SU-DHL-6 (cell line): ENCODE results near the gene NXPH4.

Source experiments
- H2AFZ ChIP-seq: fragments of 200-600 bp; sonication (generic); 2 replicates; pipeline ENCODE4 v1.6.1; 2014; ENCODE audit warnings: low read depth, mild to moderate bottlenecking, moderate library complexity, mixed read lengths, antibody characterized with exemption, low read length; ENCODE audit not compliant: severe bottlenecking
- H3F3A ChIP-seq: fragments of 200-600 bp; shearing (Covaris generic); 2 replicates; pipeline ENCODE4 v1.6.0; 2016; ENCODE audit warnings: antibody characterized with exemption, mild to moderate bottlenecking; ENCODE audit not compliant: insufficient read depth
- H3K27ac ChIP-seq: fragments of 200-600 bp; sonication (generic); 2 replicates; pipeline ENCODE4 v1.5.1; 2016; ENCODE audit warnings: low read depth, mild to moderate bottlenecking, low read length, moderate library complexity, mixed read lengths
- H3K27me3 ChIP-seq: fragments of 200-600 bp; sonication (generic), shearing (Covaris generic); 2 replicates; pipeline ENCODE4 v1.6.0; 2014; ENCODE audit warnings: mild to moderate bottlenecking, low read length
- H3K36me3 ChIP-seq: fragments of 200-600 bp; sonication (generic); 2 replicates; pipeline ENCODE4 v1.6.1; 2014; ENCODE audit warnings: mild to moderate bottlenecking, low read length, mixed read lengths
- H3K4me2 ChIP-seq: fragments of 300-600, 200-600 bp; shearing (Covaris generic), sonication (generic); 2 replicates; pipeline ENCODE4 v1.6.0; 2014; ENCODE audit warnings: low read length, low read depth, mild to moderate bottlenecking; ENCODE audit not compliant: poor library complexity, severe bottlenecking
- H3K4me3 ChIP-seq: fragments of 200-600 bp; sonication (generic); 2 replicates; pipeline ENCODE4 v1.5.1; 2014; ENCODE audit warnings: antibody characterized with exemption, low read length, mild to moderate bottlenecking, mixed read lengths; ENCODE audit not compliant: insufficient read depth, poor library complexity, severe bottlenecking
- H3K79me2 ChIP-seq: fragments of 200-600 bp; sonication (generic); 2 replicates; pipeline ENCODE4 v1.6.1; 2014; ENCODE audit warnings: mild to moderate bottlenecking, low read length, moderate library complexity; ENCODE audit not compliant: insufficient read depth
- H3K9ac ChIP-seq: fragments of 200-600 bp; sonication (generic); 2 replicates; pipeline ENCODE4 v1.7.0; 2014; ENCODE audit warnings: mild to moderate bottlenecking, low read length
- H3K9me2 ChIP-seq: fragments of 200-600 bp; sonication (generic); replicated peaks from 2 replicates; pipeline ENCODE4 v1.6.1; 2014; ENCODE audit warnings: low read length; ENCODE audit not compliant: insufficient read depth
- H3K9me3 ChIP-seq: fragments of 200-600 bp; sonication (generic); 2 replicates; pipeline ENCODE4 v1.6.1; 2014; ENCODE audit warnings: low read length, mixed read lengths; ENCODE audit not compliant: insufficient read depth
- H4K20me1 ChIP-seq: fragments of 200-600 bp; sonication (generic); 2 replicates; pipeline ENCODE4 v1.6.1; 2014; ENCODE audit warnings: low read depth, mild to moderate bottlenecking, antibody characterized with exemption, low read length, moderate library complexity, mixed read lengths
- CTCF ChIP-seq: fragments of 200-600 bp; sonication (generic); IDR thresholded peaks from one replicate; pipeline ENCODE4 v1.5.1; 2017; ENCODE audit warnings: antibody characterized with exemption, mild to moderate bottlenecking, low read length, moderate library complexity; ENCODE audit not compliant: insufficient read depth, poor library complexity, severe bottlenecking
- EZH2phosphoT487 ChIP-seq: fragments of 200-600 bp; sonication (generic), shearing (Covaris generic); conservative IDR thresholded peaks from 2 replicates; pipeline ENCODE4 v1.6.1; 2018; ENCODE audit warnings: mild to moderate bottlenecking, antibody characterized with exemption, low read length, moderate library complexity, mixed read lengths

Gene NXPH4

DNA sequence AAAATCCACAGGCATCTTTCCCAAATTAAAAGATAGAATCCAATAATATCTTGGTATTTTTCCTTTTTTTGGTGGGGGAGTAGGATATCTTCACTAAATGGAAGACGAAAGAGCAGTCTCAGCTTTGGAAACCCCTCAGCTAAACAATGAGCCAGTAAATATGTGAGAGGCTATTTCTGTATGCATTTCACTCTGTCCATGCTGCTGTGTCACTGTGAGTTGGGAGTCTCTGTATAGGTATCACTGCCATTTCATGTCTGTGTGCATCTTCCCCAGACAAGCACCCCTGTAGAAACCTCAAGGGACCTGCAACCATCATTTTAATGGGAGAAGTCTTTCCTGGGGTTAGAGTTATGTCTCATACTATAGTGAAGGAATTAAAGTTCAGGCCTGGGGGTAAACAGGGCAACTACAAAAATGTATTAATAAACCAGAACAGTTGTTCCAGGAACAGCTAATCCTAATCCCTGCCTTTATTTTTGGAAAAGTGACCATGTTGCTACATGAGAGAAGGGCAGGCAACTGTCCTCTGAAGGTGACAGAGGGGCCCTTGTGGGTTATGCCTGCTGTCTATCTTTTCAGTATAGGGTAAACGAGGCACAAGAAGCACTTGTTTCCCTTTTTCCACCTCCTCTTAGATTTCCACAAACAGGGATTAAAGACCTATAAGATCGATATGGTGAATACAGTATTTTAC is 45.7 kb downstream of the NXPH4 start:
- H3K36me3 ChIP-seq = peaks cover under 1% of the 10 kb centered on the region; the same call in 1 of the 2 replicates
- H3F3A ChIP-seq = 0 out of 2 replicates have a peak, but pooled peaks cover 4% of the 10 kb centered on the region
- H3K9me2 ChIP-seq = no peaks in the 10 kb centered on the region
- H2AFZ ChIP-seq = no peak overlapping the region
- no peaks in the 10 kb centered on the region for H3K79me2 ChIP-seq
- H3K27ac ChIP-seq = no peak overlapping the region
- no peak overlapping the region for H3K9ac ChIP-seq
- no peaks in the 10 kb centered on the region for H4K20me1 ChIP-seq
- no peak overlapping the region for H3K4me2 ChIP-seq
- H3K4me3 ChIP-seq = no peak overlapping the region
- H3K27me3 ChIP-seq = no peaks in the 10 kb centered on the region
- TF ChIP-seq CTCF = no peak
- no peak for TF ChIP-seq EZH2phosphoT487
- H3K9me3 ChIP-seq = no peaks in the 10 kb centered on the region

GRCh38 chr12:57263096-57263495 is 46.5 kb downstream of the NXPH4 start:
- H3K9me3 ChIP-seq = no peaks in the 10 kb centered on the region
- TF ChIP-seq EZH2phosphoT487 = no peak
- TF ChIP-seq CTCF = no peak
- H3K4me3 ChIP-seq = no peak overlapping the region
- no peaks in the 10 kb centered on the region for H3K27me3 ChIP-seq
- H3F3A ChIP-seq = 0 out of 2 replicates have a peak, but pooled peaks cover 4% of the 10 kb centered on the region
- H4K20me1 ChIP-seq = no peaks in the 10 kb centered on the region
- H3K27ac ChIP-seq = no peak overlapping the region
- H3K9ac ChIP-seq = no peak overlapping the region
- no peak overlapping the region for H2AFZ ChIP-seq
- no peak overlapping the region for H3K4me2 ChIP-seq
- H3K9me2 ChIP-seq = no peaks in the 10 kb centered on the region
- H3K36me3 ChIP-seq = peaks cover 6% of the 10 kb centered on the region; the same call in 1 of the 2 replicates
- no peaks in the 10 kb centered on the region for H3K79me2 ChIP-seq

GRCh38 chr12:57266681-57267080 is 50.1 kb downstream of the NXPH4 start:
- Histone ChIP-seq H3K9me2 (no peaks in the 10 kb centered on the region), H3K36me3 (peaks cover 16% of the 10 kb centered on the region; the same call in 1 of the 2 replicates), H3K27ac (no peak overlapping the region)

More at GRCh38 chr12:57266681-57267080, 50.1 kb downstream of the NXPH4 start:
- Histone ChIP-seq H3K4me2 (no peak overlapping the region), H2AFZ (no peak overlapping the region), H3K9me3 (no peaks in the 10 kb centered on the region), H3K79me2 (no peaks in the 10 kb centered on the region), H3F3A (0 out of 2 replicates have a peak, but pooled peaks cover 4% of the 10 kb centered on the region), H3K9ac (no peak overlapping the region), H4K20me1 (no peaks in the 10 kb centered on the region), H3K4me3 (no peak overlapping the region), H3K27me3 (no peaks in the 10 kb centered on the region)
- TF ChIP-seq CTCF (no peak), EZH2phosphoT487 (no peak)
